Gastroesophageal sphincter (tissue), 4 donors: Measurements from ENCODE around the gene CCDC85B. TPM values are rescaled to one million over a fixed set of nuclear protein-coding genes. Genes with fewer than 3 reads are reported as not detected.

Experiments
- ATAC-seq: fragments of 150-250 bp; one replicate; pipeline ENCODE4 v1.9.1; 2016; ENCODE audit warnings: mild to moderate bottlenecking, moderate library complexity
- H3K27ac ChIP-seq, 4 donors: fragments of 200-600 bp; sonication (generic) in 3 of 4; 1 replicate in 3 of 4; 2 replicates in 1 of 4; pipeline ENCODE4 v1.5.1; 2016 to 2019
- H3K27me3 ChIP-seq: fragments of 200-600 bp; sonication (generic); one replicate; pipeline ENCODE4 v1.5.1; 2019
- H3K36me3 ChIP-seq, 2 donors: fragments of 200-600 bp; sonication (generic); one replicate each; pipeline ENCODE4 v1.5.1; 2019; ENCODE audit warnings: control low read depth in 1 of 2
- H3K4me1 ChIP-seq, 3 donors: fragments of 200-600 bp; sonication (generic); 1 replicate in 2 of 3; 2 replicates in 1 of 3; pipeline ENCODE4 v1.5.1; 2016 to 2019; ENCODE audit warnings: control low read depth in 2 of 3
- H3K4me3 ChIP-seq, 2 donors: fragments of 200-600 bp; sonication (generic); one replicate each; pipeline ENCODE4 v1.5.1; 2019; ENCODE audit warnings: mild to moderate bottlenecking in 1 of 2, moderate library complexity in 1 of 2
- H3K9me3 ChIP-seq, 3 donors: fragments of 200-600 bp; sonication (generic); one replicate each; pipeline ENCODE4 v1.5.1; 2017 to 2019; ENCODE audit warnings: control low read depth in 2 of 3
- EP300 ChIP-seq: sonication (generic); formaldehyde crosslinking; IDR thresholded peaks from one replicate; pipeline ENCODE4 v1.6.1; 2017; ENCODE audit warnings: antibody characterized with exemption, mild to moderate bottlenecking
- POLR2A ChIP-seq, 2 donors: fragments of 450-650 bp; IDR thresholded peaks; one replicate each; pipeline ENCODE4 v1.6.1; 2017; ENCODE audit warnings: antibody characterized with exemption in 2 of 2, mild to moderate bottlenecking in 2 of 2, moderate library complexity in 1 of 2
- POLR2AphosphoS5 ChIP-seq: sonication (generic); formaldehyde crosslinking; IDR thresholded peaks from one replicate; pipeline ENCODE4 v1.6.1; 2017; ENCODE audit warnings: antibody characterized with exemption
- WGBS, 2 donors: methylation state at CpG; one replicate each; pipeline ENCODE4 v1.1.5; 2018; ENCODE audit warnings: low coverage in 1 of 2; 5-methylcytosine and 5-hydroxymethylcytosine counted together
- total RNA-seq, 4 donors: library from RNA; depleted of rRNA; stranded (reverse); fragments of >200 nt; gene quantifications; one replicate each; pipeline ENCODE4 v1.1.0, GENCODE V29; 2016
- TF ChIP-seq, protein P1 (sequence below), 4 experiments: fragments of 200-600 bp in 2 of 4; fragments of 450-650 bp in 2 of 4; sonication (generic) in 1 of 4; IDR thresholded peaks; one replicate each; pipeline ENCODE4 v1.5.1; 2017 to 2019; ENCODE audit warnings: antibody characterized with exemption in 4 of 4, mild to moderate bottlenecking in 2 of 4, moderate library complexity in 2 of 4

The CCDC85B gene
- total RNA-seq, 4 donors from 2014 or later = 68.7 to 111 (median 77.7) TPM

DNA sequence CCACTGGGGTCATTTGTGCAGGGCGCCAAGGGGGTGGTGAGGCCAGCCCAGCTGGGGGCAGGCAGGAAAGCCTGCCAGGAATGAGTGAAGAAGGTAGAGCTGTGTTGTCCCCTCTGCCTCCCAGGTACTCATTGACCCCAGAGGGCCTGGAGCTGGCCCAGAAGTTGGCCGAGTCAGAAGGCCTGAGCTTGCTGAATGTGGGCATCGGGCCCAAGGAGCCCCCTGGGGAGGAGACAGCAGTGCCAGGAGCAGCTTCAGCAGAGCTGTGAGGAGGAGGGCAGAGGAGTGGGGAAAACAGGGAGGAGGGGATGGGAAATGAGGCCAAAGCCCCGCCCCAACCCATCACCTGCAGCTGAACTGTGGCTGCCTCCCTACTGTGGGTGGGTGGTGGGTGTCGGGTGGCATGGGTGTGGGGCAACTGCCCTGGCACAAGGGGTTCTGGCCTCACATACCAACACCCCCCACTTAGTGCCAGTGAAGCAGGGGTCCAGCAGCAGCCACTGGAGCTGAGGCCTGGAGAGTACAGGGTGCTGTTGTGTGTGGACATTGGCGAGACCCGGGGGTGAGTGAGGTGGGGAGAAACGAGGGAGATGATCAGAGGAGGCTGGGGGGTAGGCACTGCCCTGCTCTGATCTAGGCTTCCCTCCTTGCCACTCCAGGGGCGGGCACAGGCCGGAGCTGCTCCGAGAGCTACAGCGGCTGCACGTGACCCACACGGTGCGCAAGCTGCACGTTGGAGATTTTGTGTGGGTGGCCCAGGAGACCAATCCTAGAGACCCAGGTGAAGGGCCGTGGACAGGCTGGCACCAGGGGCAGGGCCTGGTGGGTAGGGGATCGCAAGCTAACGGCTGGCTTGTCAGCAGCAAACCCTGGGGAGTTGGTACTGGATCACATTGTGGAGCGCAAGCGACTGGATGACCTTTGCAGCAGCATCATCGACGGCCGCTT is 27.3 kb upstream of the CCDC85B start:
- ATAC-seq = no peak
- H3K36me3 ChIP-seq = peaks cover 0 to 67% of the 10 kb centered on the region in 2 donors
- H3K27me3 ChIP-seq = no peaks in the 10 kb centered on the region
- peak overlapping the region in 3 of 4 donors; percentile 49 to 97 (median 90) for H3K27ac ChIP-seq
- H3K4me3 ChIP-seq = no peak overlapping the region
- WGBS, 2 donors = 62 to 84% methylated on average over 3 to 7 of the region's 24 CpGs
- no peak for TF ChIP-seq POLR2A (IDR thresholded peaks at IDR 0.05)
- TF ChIP-seq, protein P1, sequence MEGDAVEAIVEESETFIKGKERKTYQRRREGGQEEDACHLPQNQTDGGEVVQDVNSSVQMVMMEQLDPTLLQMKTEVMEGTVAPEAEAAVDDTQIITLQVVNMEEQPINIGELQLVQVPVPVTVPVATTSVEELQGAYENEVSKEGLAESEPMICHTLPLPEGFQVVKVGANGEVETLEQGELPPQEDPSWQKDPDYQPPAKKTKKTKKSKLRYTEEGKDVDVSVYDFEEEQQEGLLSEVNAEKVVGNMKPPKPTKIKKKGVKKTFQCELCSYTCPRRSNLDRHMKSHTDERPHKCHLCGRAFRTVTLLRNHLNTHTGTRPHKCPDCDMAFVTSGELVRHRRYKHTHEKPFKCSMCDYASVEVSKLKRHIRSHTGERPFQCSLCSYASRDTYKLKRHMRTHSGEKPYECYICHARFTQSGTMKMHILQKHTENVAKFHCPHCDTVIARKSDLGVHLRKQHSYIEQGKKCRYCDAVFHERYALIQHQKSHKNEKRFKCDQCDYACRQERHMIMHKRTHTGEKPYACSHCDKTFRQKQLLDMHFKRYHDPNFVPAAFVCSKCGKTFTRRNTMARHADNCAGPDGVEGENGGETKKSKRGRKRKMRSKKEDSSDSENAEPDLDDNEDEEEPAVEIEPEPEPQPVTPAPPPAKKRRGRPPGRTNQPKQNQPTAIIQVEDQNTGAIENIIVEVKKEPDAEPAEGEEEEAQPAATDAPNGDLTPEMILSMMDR (IDR thresholded peaks at IDR 0.05) = no peak
- no peak for TF ChIP-seq POLR2AphosphoS5
- no peak for TF ChIP-seq EP300
- no peaks in the 10 kb centered on the region for H3K9me3 ChIP-seq
- H3K4me1 ChIP-seq = peaks cover 0 to 72% (median 15%) of the 10 kb centered on the region in 3 donors

GRCh38 chr11:65863889-65864705 is 26.4 kb upstream of the CCDC85B start:
- H3K9me3 ChIP-seq = no peaks in the 10 kb centered on the region
- H3K4me1 ChIP-seq = peaks cover 0 to 67% (median 15%) of the 10 kb centered on the region in 3 donors
- peak overlapping the region in 3 of 4 donors; percentile 31 to 97 (median 49) for H3K27ac ChIP-seq
- ATAC-seq = no peak
- TF ChIP-seq, protein P1 (IDR thresholded peaks at IDR 0.05) = no peak
- TF ChIP-seq EP300 (no peak), POLR2AphosphoS5 (no peak), POLR2A (IDR thresholded peaks at IDR 0.05) (no peak)
- H3K4me3 ChIP-seq = no peak overlapping the region
- WGBS, 2 donors = 50 to 65% methylated on average over 2 to 5 of the region's 12 CpGs
- H3K36me3 ChIP-seq = peaks cover 0 to 75% of the 10 kb centered on the region in 2 donors
- no peaks in the 10 kb centered on the region for H3K27me3 ChIP-seq

DNA sequence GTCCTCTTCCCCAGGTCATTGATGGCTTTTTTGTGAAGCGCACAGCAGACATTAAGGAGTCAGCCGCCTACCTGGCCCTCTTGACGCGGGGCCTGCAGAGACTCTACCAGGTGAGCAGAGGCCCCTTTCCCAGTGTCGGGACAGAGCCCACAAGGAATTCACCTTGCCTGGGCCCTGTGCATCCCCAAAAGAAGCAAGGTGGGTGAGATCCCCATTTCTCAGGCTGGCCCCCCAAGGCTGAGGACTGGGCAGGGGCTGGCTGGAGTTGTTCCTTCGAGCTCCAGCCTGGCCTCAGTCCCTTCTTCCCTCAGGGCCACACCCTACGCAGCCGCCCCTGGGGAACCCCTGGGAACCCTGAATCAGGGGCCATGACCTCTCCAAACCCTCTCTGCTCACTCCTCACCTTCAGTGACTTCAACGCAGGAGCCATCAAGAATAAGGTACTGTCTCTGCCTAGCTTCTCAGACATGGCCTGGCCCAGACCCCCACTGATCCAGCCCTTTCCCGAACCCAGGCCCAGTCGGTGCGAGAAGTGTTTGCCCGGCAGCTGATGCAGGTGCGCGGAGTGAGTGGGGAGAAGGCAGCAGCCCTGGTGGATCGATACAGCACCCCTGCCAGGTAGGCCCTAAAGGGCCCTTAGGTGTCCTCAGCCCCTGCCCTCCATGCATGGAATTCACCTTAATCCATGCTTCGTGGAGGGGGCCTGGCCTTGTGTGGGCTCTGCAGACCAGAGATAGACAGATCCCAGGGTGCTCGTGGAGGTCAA is 25.6 kb upstream of the CCDC85B start:
- ATAC-seq = no peak
- WGBS, 2 donors = 67 to 100% methylated on average over 2 of the region's 18 CpGs
- Histone ChIP-seq H3K4me3 (no peak overlapping the region), H3K36me3 (peaks cover 0 to 83% of the 10 kb centered on the region in 2 donors), H3K9me3 (no peaks in the 10 kb centered on the region), H3K4me1 (peaks cover 0 to 66% (median 15%) of the 10 kb centered on the region in 3 donors), H3K27ac (peak overlapping the region in 1 of 4 donors; percentile 19), H3K27me3 (no peaks in the 10 kb centered on the region)
- TF ChIP-seq, protein P1 (IDR thresholded peaks at IDR 0.05) = no peak
- TF ChIP-seq EP300 (no peak), POLR2A (IDR thresholded peaks at IDR 0.05) (no peak), POLR2AphosphoS5 (no peak)

GRCh38 chr11:65865550-65866172 is 24.8 kb upstream of the CCDC85B start:
- peaks cover 0 to 89% of the 10 kb centered on the region in 2 donors for H3K36me3 ChIP-seq
- no peaks in the 10 kb centered on the region for H3K9me3 ChIP-seq
- ATAC-seq = no peak
- no peaks in the 10 kb centered on the region for H3K27me3 ChIP-seq
- no peak overlapping the region for H3K4me3 ChIP-seq
- H3K27ac ChIP-seq = peak overlapping the region in 1 of 4 donors; percentile 19
- H3K4me1 ChIP-seq = peaks cover 0 to 72% (median 18%) of the 10 kb centered on the region in 3 donors
- 57% methylated on average over 1 of the region's 9 CpGs; no CpG with 5 or more reads in 1 of the 2 donors for WGBS, 2 donors
- TF ChIP-seq POLR2A (IDR thresholded peaks at IDR 0.05) = no peak
- no peak for TF ChIP-seq EP300
- no peak for TF ChIP-seq POLR2AphosphoS5
- TF ChIP-seq, protein P1 (IDR thresholded peaks at IDR 0.05) = no peak
